ENCODE results near the gene CLTA.
A peak's percentile ranks its signal among the peaks of the same experiment; 100 is the strongest.
"Not testable (repeated sequence)": the region's sequence is repeated elsewhere in the genome, so short reads cannot be mapped to it uniquely, and the experiment has no call there.

The CLTA gene

GRCh38 chr9:36245906-36246305, 55.2 kb downstream of the CLTA start:
- Histone ChIP-seq H3K9ac (ENCODE audit: low read length) (no peak overlapping the region), H3K9me2 (ENCODE audit: low read depth, low read length) (no peaks in the 10 kb centered on the region), H4K20me1 (ENCODE audit: insufficient read depth, low read length) (no peaks in the 10 kb centered on the region), H3F3A (ENCODE audit: insufficient read depth, low read length) (no peaks in the 10 kb centered on the region), H3K9me3 (ENCODE audit: low read length) (no peaks in the 10 kb centered on the region), H3K4me1 (ENCODE audit: insufficient read depth, low read length, severe bottlenecking) (no peaks in the 10 kb centered on the region), H3K36me3 (ENCODE audit: insufficient read depth, low read length) (peaks cover 20% of the 10 kb centered on the region), H3K79me2 (ENCODE audit: insufficient read depth, low read length) (no peaks in the 10 kb centered on the region), H3K4me3 (ENCODE audit: low read depth, low read length, poor library complexity, severe bottlenecking) (no peak overlapping the region), H3K4me2 (ENCODE audit: low read length) (no peak overlapping the region), H3K27ac (ENCODE audit: low read depth, low read length, poor library complexity, severe bottlenecking) (no peak overlapping the region), H2AFZ (ENCODE audit: low read length) (no peak overlapping the region), H3K27me3 (ENCODE audit: insufficient read depth, low read length) (no peaks in the 10 kb centered on the region)
- TF ChIP-seq CTCF (IDR thresholded peaks at IDR 0.05; ENCODE audit: low read length), result no peak
- TF ChIP-seq EZH2 (IDR thresholded peaks at IDR 0.05; ENCODE audit: borderline replicate concordance, low read length), result no peak

GRCh38 chr9:36247356-36247755, 56.6 kb downstream of the CLTA start:
- TF ChIP-seq EZH2 (IDR thresholded peaks at IDR 0.05; ENCODE audit: borderline replicate concordance, low read length) (no peak), CTCF (IDR thresholded peaks at IDR 0.05; ENCODE audit: low read length) (no peak)
- H3K79me2 ChIP-seq (ENCODE audit: insufficient read depth, low read length), result no peaks in the 10 kb centered on the region
- H3F3A ChIP-seq (ENCODE audit: insufficient read depth, low read length), result no peaks in the 10 kb centered on the region

GRCh38 chr9:36248061-36248460, 57.3 kb downstream of the CLTA start:
- H3K36me3 ChIP-seq (ENCODE audit: insufficient read depth, low read length); H3K9me2 ChIP-seq (ENCODE audit: low read depth, low read length); H3K27me3 ChIP-seq (ENCODE audit: insufficient read depth, low read length); H3F3A ChIP-seq (ENCODE audit: insufficient read depth, low read length); H3K9ac ChIP-seq (ENCODE audit: low read length); H4K20me1 ChIP-seq (ENCODE audit: insufficient read depth, low read length); H3K4me1 ChIP-seq (ENCODE audit: insufficient read depth, low read length, severe bottlenecking); H3K27ac ChIP-seq (ENCODE audit: low read depth, low read length, poor library complexity, severe bottlenecking); H3K4me3 ChIP-seq (ENCODE audit: low read depth, low read length, poor library complexity, severe bottlenecking); H3K4me2 ChIP-seq (ENCODE audit: low read length); H2AFZ ChIP-seq (ENCODE audit: low read length); H3K9me3 ChIP-seq (ENCODE audit: low read length); H3K79me2 ChIP-seq (ENCODE audit: insufficient read depth, low read length): not testable (repeated sequence)
- peak; percentile 56 for TF ChIP-seq CTCF (IDR thresholded peaks at IDR 0.05; ENCODE audit: low read length)

More at GRCh38 chr9:36247356-36247755, 56.6 kb downstream of the CLTA start:
- H2AFZ ChIP-seq (ENCODE audit: low read length), result no peak overlapping the region
- no peaks in the 10 kb centered on the region for H4K20me1 ChIP-seq (ENCODE audit: insufficient read depth, low read length)
- H3K4me3 ChIP-seq (ENCODE audit: low read depth, low read length, poor library complexity, severe bottlenecking), result no peak overlapping the region
- H3K9me3 ChIP-seq (ENCODE audit: low read length), result no peaks in the 10 kb centered on the region
- no peak overlapping the region for H3K9ac ChIP-seq (ENCODE audit: low read length)
- peaks cover 10% of the 10 kb centered on the region; the same call in 1 of the 2 replicates for H3K36me3 ChIP-seq (ENCODE audit: insufficient read depth, low read length)
- no peaks in the 10 kb centered on the region for H3K4me1 ChIP-seq (ENCODE audit: insufficient read depth, low read length, severe bottlenecking)
- no peak overlapping the region for H3K27ac ChIP-seq (ENCODE audit: low read depth, low read length, poor library complexity, severe bottlenecking)
- no peak overlapping the region for H3K4me2 ChIP-seq (ENCODE audit: low read length)
- H3K9me2 ChIP-seq (ENCODE audit: low read depth, low read length), result no peaks in the 10 kb centered on the region
- no peaks in the 10 kb centered on the region for H3K27me3 ChIP-seq (ENCODE audit: insufficient read depth, low read length)

Measured in OCI-LY1 (cell line).